HEK293 (cell line): ENCODE data around the gene ZFR.
A peak's percentile ranks its signal among the peaks of the same experiment; 100 is the strongest.

ENCODE experiments used
- CTCF ChIA-PET: fragments of 350-600 bp; formaldehyde crosslinking; extraction: SDS; loops from one replicate; lab custom pipeline; 2021; ENCODE audit warnings: antibody characterized with exemption; lab: Yijun Ruan, JAX
- POLR2A ChIA-PET: fragments of 300-600 bp; formaldehyde crosslinking; extraction: SDS; loops from one replicate; lab custom pipeline; 2020; ENCODE audit warnings: antibody characterized with exemption, inconsistent platforms; lab: Yijun Ruan, JAX
- H3K27ac ChIP-seq: fragments of 200-500 bp; sonication (Bioruptor generic); 2 replicates; pipeline ENCODE4 v1.5.1; 2014; ENCODE audit warnings: low read depth, low read length, control low read depth, inconsistent platforms; ENCODE audit errors: extremely low read depth
- H3K36me3 ChIP-seq, 2 experiments: fragments of 200-500 bp in 1 of 2; sonication (Bioruptor generic) in 1 of 2; 1 replicate in 1 of 2; 2 replicates in 1 of 2; pipeline ENCODE4 v1.5.1; 2014 to 2017; ENCODE audit warnings: inconsistent platforms in 2 of 2, low read length in 2 of 2; ENCODE audit not compliant: control insufficient read depth in 2 of 2, insufficient read depth in 1 of 2
- H3K4me1 ChIP-seq: fragments of 200-500 bp; sonication (Bioruptor generic); 2 replicates; pipeline ENCODE4 v1.5.1; 2014; ENCODE audit warnings: mild to moderate bottlenecking, low read length, inconsistent platforms; ENCODE audit not compliant: control insufficient read depth, insufficient read depth
- H3K4me3 ChIP-seq: 2 replicates; pipeline ENCODE4 v1.5.1; 2011; ENCODE audit warnings: low read depth, mild to moderate bottlenecking, control low read depth, low read length, moderate library complexity
- H3K9me3 ChIP-seq: fragments of 200-500 bp; sonication (Bioruptor generic); 2 replicates; pipeline ENCODE4 v1.5.1; 2014; ENCODE audit warnings: low read depth, low read length, inconsistent platforms; ENCODE audit not compliant: control insufficient read depth, insufficient read depth
- RBAK ChIP-seq: fragments of 450-650 bp; formaldehyde crosslinking; IDR thresholded peaks from 2 replicates; pipeline ENCODE4 v1.5.1; 2016; ENCODE audit warnings: missing biosample characterization, missing genetic modification characterization
- REPIN1 ChIP-seq: fragments of 450-650 bp; formaldehyde crosslinking; IDR thresholded peaks from 2 replicates; pipeline ENCODE4 v1.5.1; 2017; ENCODE audit warnings: missing biosample characterization, missing genetic modification characterization, low read depth
- SALL2 ChIP-seq: fragments of 450-650 bp; formaldehyde crosslinking; IDR thresholded peaks from 2 replicates; pipeline ENCODE4 v1.5.0; 2017; ENCODE audit warnings: missing biosample characterization, mild to moderate bottlenecking, missing genetic modification characterization, borderline replicate concordance
- ZBTB1 ChIP-seq: fragments of 450-650 bp; formaldehyde crosslinking; IDR thresholded peaks from 2 replicates; pipeline ENCODE4 v1.5.1; 2016; ENCODE audit warnings: missing biosample characterization, missing genetic modification characterization
- ZBTB44 ChIP-seq: fragments of 450-650 bp; IDR thresholded peaks from 2 replicates; pipeline ENCODE4 v1.5.1; 2018; ENCODE audit warnings: missing biosample characterization, mild to moderate bottlenecking, missing genetic modification characterization
- ZBTB7A ChIP-seq: fragments of 450-650 bp; formaldehyde crosslinking; IDR thresholded peaks from 2 replicates; pipeline ENCODE4 v1.5.1; 2016; ENCODE audit warnings: low read depth, missing biosample characterization, missing genetic modification characterization
- ZNF132 ChIP-seq: fragments of 450-650 bp; formaldehyde crosslinking; IDR thresholded peaks from 2 replicates; pipeline ENCODE4 v1.5.1; 2017; ENCODE audit warnings: missing biosample characterization, missing genetic modification characterization, borderline replicate concordance
- ZNF174 ChIP-seq: fragments of 450-650 bp; formaldehyde crosslinking; IDR thresholded peaks from 2 replicates; pipeline ENCODE4 v1.5.0; 2017; ENCODE audit warnings: missing biosample characterization, mild to moderate bottlenecking, missing genetic modification characterization
- ZNF214 ChIP-seq: fragments of 450-650 bp; formaldehyde crosslinking; IDR thresholded peaks from 2 replicates; pipeline ENCODE4 v1.5.1; 2017; ENCODE audit warnings: missing biosample characterization, mild to moderate bottlenecking, missing genetic modification characterization, borderline replicate concordance
- ZNF248 ChIP-seq: fragments of 450-650 bp; formaldehyde crosslinking; IDR thresholded peaks from 2 replicates; pipeline ENCODE4 v1.5.1; 2017; ENCODE audit warnings: missing biosample characterization, missing genetic modification characterization
- ZNF501 ChIP-seq: fragments of 450-650 bp; formaldehyde crosslinking; IDR thresholded peaks from 2 replicates; pipeline ENCODE4 v1.5.1; 2016; ENCODE audit warnings: missing biosample characterization, missing genetic modification characterization
- ZNF548 ChIP-seq: fragments of 450-650 bp; formaldehyde crosslinking; IDR thresholded peaks from 2 replicates; pipeline ENCODE4 v1.5.1; 2016; ENCODE audit warnings: missing biosample characterization, missing genetic modification characterization
- ZNF580 ChIP-seq: fragments of 450-650 bp; formaldehyde crosslinking; IDR thresholded peaks from 2 replicates; pipeline ENCODE4 v1.5.1; 2016; ENCODE audit warnings: missing biosample characterization, missing genetic modification characterization
- ZNF624 ChIP-seq: fragments of 450-650 bp; formaldehyde crosslinking; IDR thresholded peaks from 2 replicates; pipeline ENCODE4 v1.5.1; 2017; ENCODE audit warnings: missing biosample characterization, missing genetic modification characterization
- ZNF670 ChIP-seq: fragments of 450-650 bp; formaldehyde crosslinking; IDR thresholded peaks from 2 replicates; pipeline ENCODE4 v1.5.1; 2016; ENCODE audit warnings: missing biosample characterization, missing genetic modification characterization, low read depth
- ZNF701 ChIP-seq: fragments of 450-650 bp; formaldehyde crosslinking; IDR thresholded peaks from 2 replicates; pipeline ENCODE4 v1.5.1; 2016; ENCODE audit warnings: missing biosample characterization, missing genetic modification characterization
- ZSCAN18 ChIP-seq: fragments of 450-650 bp; formaldehyde crosslinking; IDR thresholded peaks from 2 replicates; pipeline ENCODE4 v1.5.1; 2016; ENCODE audit warnings: missing biosample characterization, missing genetic modification characterization
- ZSCAN5A ChIP-seq: fragments of 450-650 bp; formaldehyde crosslinking; IDR thresholded peaks from 2 replicates; pipeline ENCODE4 v1.5.1; 2016; ENCODE audit warnings: missing biosample characterization, missing genetic modification characterization
- TF ChIP-seq, protein P1 (sequence below): fragments of 450-650 bp; formaldehyde crosslinking; IDR thresholded peaks from 2 replicates; pipeline ENCODE4 v1.5.1; 2017; ENCODE audit warnings: missing biosample characterization, missing genetic modification characterization
- TF ChIP-seq, protein P2 (sequence below): fragments of 450-650 bp; formaldehyde crosslinking; IDR thresholded peaks from 2 replicates; pipeline ENCODE4 v1.5.1; 2016; ENCODE audit warnings: missing biosample characterization, missing genetic modification characterization

ZFR gene

DNA sequence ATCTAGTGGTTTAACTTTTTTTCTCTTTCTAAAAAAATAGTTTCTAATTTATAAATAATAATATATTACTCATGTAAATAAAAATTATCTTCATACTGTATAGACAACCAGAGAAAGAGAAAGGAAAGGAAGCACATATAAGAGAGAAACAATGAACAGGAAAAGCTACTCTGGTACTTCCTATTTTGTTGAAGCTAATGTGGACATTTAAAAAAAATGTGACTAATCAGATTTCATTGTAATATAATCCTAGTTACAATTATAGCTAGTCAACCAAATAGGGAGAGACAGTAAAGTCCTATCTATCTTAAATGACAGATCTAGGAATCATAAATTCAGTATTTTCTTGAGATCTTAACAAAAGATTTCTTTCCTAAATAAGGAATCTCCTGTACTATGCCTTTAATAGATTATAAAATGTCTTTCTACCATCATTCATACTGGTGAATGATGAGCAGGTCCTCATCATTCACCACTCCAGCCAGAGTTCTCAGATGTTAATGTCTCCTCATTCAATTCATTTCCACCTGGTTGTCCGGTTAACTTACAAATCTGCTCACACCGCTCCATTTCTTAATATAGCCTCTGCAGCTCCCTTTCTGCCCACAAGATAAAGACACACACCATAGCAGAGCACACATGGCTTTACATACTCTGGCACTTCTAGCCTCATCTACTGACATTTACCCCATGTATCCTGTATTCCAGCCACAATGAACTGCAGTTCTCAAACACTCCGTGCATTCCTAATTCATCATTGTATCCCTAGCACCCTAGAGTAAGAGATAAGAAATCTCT is 30.9 kb downstream of the ZFR start (continued):
- no peak for TF ChIP-seq ZSCAN18
- no peak for TF ChIP-seq SALL2 (tag by site-specific recombination)
- TF ChIP-seq ZNF248 = no peak
- TF ChIP-seq ZNF580 (tag by site-specific recombination) = no peak
- no peak for TF ChIP-seq ZSCAN5A (tag by site-specific recombination)
- no peak for TF ChIP-seq ZNF174 (tag by site-specific recombination)
- TF ChIP-seq, protein P1, sequence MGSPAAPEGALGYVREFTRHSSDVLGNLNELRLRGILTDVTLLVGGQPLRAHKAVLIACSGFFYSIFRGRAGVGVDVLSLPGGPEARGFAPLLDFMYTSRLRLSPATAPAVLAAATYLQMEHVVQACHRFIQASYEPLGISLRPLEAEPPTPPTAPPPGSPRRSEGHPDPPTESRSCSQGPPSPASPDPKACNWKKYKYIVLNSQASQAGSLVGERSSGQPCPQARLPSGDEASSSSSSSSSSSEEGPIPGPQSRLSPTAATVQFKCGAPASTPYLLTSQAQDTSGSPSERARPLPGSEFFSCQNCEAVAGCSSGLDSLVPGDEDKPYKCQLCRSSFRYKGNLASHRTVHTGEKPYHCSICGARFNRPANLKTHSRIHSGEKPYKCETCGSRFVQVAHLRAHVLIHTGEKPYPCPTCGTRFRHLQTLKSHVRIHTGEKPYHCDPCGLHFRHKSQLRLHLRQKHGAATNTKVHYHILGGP (tag by site-specific recombination) = no peak
- TF ChIP-seq ZNF670 (tag by site-specific recombination) = no peak

GRCh38 chr5:32410630-32411029 is 33.9 kb downstream of the ZFR start:
- H3K4me1 ChIP-seq = peaks cover 6% of the 10 kb centered on the region
- no peak for TF ChIP-seq ZBTB7A
- no peak for TF ChIP-seq ZNF624
- TF ChIP-seq ZNF701 (tag by site-specific recombination) = no peak
- no peak for TF ChIP-seq ZBTB1 (tag by site-specific recombination)
- TF ChIP-seq RBAK (tag by site-specific recombination) = no peak
- TF ChIP-seq ZNF670 (tag by site-specific recombination) = no peak
- TF ChIP-seq ZNF132 (tag by site-specific recombination) = no peak
- TF ChIP-seq ZNF501 = no peak
- TF ChIP-seq, protein P2, sequence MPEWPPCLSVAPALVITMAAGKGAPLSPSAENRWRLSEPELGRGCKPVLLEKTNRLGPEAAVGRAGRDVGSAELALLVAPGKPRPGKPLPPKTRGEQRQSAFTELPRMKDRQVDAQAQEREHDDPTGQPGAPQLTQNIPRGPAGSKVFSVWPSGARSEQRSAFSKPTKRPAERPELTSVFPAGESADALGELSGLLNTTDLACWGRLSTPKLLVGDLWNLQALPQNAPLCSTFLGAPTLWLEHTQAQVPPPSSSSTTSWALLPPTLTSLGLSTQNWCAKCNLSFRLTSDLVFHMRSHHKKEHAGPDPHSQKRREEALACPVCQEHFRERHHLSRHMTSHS (tag by site-specific recombination) = no peak
- TF ChIP-seq REPIN1 (tag by site-specific recombination) = no peak
- no peak for TF ChIP-seq ZNF548 (tag by site-specific recombination)
- TF ChIP-seq, all 188 proteins: peak for 0
- no peak overlapping the region for H3K27ac ChIP-seq
- POLR2A ChIA-PET = no interaction called here
- no peak overlapping the region for H3K4me3 ChIP-seq
- no peaks in the 10 kb centered on the region for H3K9me3 ChIP-seq
- CTCF ChIA-PET = interaction anchor here (0.7 to 1.2 kb wide), 2 partner anchors 9 to 991 kb away, joined by 3 to 5 read pairs; no protein-coding TSS in a partner anchor
- H3K36me3 ChIP-seq = peaks cover 84 to 94% of the 10 kb centered on the region in 2 experiments

DNA sequence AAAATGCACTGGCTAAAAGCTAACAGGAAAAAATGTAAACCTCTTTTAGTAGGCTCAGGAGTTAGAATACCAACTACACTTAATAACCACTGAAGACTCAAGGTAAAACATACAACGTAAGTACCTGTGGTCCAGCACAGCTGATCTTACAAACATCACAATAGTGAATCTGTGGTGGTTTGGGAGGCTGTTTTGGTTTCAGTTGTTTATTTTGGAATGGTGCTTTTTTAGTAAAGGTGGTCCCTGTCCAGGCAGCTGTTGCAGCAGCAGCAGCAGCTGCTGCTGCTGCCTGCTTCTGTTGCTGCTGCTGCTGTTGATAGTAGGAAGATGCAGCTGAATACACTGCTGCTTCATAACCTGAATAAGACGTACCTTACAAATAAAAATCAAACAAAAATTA is 37.9 kb downstream of the ZFR start:
- H3K4me3 ChIP-seq = no peak overlapping the region
- POLR2A ChIA-PET = no interaction called here
- CTCF ChIA-PET = interaction anchor here (0.5 to 1.4 kb wide), 4 partner anchors 9 to 452 kb away, joined by 3 to 5 read pairs (median 3); no protein-coding TSS in a partner anchor
- no peak overlapping the region for H3K27ac ChIP-seq
- no peaks in the 10 kb centered on the region for H3K9me3 ChIP-seq
- H3K36me3 ChIP-seq = peaks cover 90 to 92% of the 10 kb centered on the region in 2 experiments
- H3K4me1 ChIP-seq = no peaks in the 10 kb centered on the region
- peak; percentile 26; the same call in 1 of the 2 replicates for TF ChIP-seq ZBTB44 (tag by site-specific recombination)
- no peak for TF ChIP-seq ZNF214
